CD4-positive, alpha-beta T cell treated with Interleukin-10 for 1 hour (primary cell): Measurements from ENCODE around the gene DCTN4.

Experiments
- DNase-seq: peaks from one replicate; pipeline ENCODE4 v3.0.0-alpha.2; 2020

The DCTN4 gene

DNA sequence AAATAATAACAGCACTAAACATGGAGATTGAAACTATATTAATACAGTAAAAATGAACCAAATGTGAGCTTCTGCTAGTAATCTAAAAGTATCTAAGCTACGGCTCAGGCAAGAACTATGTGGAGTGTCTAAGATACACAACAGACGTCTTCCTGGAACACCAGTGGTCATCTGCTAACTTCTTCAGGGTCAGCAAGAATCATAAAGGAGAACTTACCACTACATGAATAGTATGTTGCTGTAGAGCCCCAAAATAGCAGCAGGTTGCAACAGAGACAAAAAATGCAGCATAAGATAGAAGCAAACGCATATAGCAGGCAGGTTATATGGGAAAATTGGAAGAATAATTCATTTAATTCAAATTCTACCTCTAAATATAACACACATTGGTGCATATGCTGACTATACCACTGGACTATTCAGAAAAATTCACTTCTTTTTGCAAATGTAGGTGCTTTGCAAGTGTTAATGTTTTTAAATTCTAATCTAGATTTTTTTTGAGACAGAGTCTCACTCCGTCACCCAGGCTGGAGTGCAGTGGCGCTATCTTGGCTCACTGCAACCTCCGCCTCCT, 27.1 kb downstream of the DCTN4 start:
- no peak for DNase-seq

DNA sequence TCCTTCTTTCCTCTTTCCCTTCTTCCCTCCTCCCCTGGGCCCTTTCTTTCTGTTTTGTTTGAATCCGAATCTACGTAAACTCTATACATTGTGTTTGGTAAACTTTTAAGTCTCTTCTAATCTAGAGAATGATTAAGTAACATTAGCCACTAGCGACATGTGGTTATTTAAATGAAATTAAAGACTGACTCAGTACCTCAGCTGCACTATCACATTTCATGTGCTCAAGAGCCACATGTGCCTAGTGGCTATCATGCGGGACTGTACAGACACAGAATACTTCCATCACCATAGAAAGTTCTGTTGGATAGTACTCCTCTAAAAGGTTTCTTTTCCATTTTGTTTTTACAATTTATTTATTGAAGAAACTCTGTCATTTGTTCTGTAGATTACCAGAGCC, 29.0 kb downstream of the DCTN4 start:
- DNase-seq: no peak

- no peak for DNase-seq
These were observed 35.0 kb downstream of the DCTN4 start for GRCh38 chr5:150723845-150724244.

- peak; percentile 29 for DNase-seq
These were observed 48.7 kb downstream of the DCTN4 start for GRCh38 chr5:150710165-150710564.

DNA sequence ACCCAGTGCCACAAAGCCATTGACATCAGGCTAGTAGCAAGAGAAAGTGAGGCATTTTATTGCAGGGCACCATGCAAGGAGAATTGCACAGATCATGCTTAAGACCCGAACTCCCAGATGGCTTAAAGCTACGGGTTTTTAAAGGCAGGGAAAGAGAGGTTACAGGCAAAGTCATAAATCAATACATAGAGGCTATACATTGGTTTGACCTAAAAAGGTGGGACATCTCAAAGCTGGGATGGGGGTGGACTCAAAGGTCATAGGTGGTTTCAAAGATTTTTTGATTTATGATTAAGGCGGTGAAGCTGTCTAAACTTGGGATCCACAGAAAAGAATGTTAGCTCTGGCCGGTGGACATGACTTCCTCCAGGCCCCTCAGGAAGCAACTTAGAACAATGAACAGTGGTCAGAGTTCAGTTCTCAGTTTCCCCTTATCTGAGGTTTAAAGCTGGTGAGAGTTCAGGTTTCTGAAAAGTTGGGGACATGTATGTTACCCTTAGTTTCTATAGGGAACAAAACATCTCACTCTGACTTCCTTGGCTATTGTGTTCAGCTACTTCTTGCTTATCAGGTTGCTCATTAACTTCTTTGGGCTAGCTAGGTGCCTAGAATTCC, 51.9 kb downstream of the DCTN4 start:
- no peak for DNase-seq

DNA sequence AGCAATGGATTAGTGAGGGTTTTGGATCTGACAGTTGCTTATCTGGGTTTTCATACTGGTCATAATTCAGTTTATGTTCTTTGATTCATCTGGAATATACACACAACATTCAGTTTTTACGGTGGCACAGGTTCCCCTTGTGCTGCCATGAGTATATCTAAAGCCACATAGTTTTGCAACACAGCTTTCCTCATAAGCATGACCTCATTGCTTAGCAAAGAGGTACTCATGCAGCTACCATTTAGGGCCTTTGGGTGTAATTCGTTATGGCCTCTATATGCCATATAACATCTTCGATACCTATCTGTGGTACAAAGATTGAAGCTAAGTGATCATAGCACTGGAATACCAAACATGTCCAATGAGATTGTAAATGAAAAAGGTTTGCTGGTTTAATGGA, 55.1 kb downstream of the DCTN4 start:
- no peak for DNase-seq

DNA sequence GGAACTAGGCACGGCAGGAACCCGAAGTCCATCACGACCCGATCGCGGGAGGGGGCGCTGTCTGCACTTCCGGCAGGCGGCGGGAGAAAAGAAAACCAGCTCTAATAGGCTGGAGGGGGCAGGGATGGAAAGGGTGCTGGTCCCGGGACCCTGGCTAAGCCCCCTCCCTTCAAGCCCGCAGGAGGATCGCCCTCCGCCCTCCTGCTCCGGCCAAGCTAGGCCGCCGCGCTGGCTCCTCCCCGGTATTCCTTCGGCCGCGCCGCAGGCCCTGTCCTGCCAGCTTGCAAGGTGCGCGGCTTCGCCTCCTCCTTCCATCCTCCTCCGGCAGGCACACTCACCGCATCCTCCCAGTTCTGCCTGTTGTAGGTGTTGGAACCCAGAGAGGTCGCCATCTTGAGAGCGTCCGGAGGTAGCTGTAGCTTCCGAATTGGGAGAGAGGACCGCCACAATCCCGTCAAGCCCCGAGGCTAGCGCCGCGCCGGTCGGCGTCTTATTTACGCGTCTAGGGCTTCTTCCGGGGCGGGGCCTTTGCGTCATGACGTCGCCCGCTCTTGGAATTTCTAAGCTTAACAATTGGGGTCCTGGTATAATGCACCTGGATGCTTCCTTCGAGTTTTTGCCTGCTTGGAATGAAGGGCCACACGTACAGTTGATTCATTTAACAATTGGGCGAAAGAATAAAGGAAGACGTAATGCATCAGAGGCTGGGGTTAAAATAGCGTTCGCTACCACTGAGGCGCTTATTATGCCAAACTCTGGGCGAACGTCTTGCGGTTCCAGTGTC, 58.0 kb downstream of the DCTN4 start, which contains the start of gene RBM22:
TSS of gene RBM22 (minus strand) at position 469 of the 784 bp plus-strand sequence. CDS start at position 392, 77 bp downstream.
- peak; percentile 92 for DNase-seq

DNA sequence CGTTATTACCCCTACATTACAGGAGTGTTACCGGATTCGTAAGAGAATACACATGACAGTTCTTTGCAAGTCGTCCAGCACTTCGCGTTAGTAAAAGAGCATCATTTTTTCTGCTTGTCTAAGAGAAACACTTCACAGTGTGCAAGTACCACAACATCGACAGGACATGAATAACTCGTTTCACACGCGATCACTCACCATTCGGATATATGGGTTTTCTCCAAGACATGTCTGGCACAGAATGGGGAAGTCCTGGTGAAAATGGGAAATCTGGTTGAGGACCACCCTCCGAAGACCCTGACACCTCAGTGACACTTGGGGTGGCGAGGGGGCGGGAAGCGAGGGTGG, 58.6 kb downstream of the DCTN4 start:
- DNase-seq: no peak

GRCh38 chr5:150694612-150695011, 64.2 kb downstream of the DCTN4 start:
- no peak for DNase-seq

- no peak for DNase-seq
These were observed 66.5 kb downstream of the DCTN4 start for GRCh38 chr5:150692276-150692675.

DNA sequence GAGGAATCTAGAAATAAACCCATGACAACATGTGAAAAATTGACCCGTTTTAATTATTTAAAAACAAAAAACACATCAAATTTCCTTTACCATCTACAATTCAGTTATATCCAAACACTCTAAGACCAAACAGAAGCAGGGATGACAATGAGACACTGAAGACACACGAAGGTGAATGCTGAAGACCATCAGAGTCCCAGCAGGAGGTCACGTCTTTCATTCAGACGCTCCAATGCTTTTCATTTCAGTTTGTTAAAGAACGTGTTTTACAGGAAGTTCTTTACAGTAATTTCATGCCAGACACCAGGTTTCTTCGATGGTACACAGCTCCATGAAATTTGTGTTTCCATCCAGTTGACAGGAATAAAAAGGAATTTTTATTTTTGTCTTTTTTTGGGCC, 68.1 kb downstream of the DCTN4 start:
- DNase-seq: no peak

- no peak for DNase-seq
These were observed 69.7 kb downstream of the DCTN4 start for GRCh38 chr5:150689120-150689519.

DNA sequence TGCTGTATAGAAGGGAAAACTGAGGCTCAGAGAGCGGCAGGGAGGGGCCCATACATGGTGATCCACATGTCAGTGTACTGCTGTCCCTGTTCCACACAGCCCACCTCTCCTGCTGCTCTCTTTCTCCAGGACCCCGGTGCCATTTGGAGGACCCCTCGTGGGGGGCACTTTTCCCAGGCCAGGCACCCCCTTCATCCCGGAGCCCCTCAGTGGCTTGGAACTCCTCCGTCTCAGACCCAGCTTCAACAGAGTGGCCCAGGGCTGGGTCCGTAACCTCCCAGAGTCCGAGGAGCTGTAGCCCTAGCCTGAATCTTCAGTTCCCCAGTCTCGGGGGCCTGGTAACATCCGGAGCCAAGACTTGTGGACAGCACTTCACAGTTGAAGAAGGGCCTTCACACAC, 82.2 kb downstream of the DCTN4 start:
- DNase-seq: no peak

DNA sequence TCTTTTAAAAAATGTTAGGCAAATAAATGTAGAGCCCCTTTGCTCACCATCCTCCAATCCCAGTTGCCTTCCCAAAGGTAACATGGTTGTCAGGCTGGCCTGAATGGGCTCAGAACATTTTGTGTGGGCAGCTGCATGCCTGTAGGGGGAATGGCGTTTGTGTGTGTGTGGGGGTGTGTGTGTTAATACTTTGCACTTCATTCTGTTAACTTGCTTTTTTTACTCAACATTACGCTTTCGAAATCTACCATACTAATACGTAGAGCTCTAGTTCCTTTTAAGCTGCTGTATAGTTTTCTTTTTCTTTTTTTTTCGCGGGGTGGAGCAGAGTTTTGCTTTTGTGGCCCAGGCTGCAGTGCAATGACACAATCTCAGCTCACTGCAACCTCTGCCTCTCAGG, 83.7 kb downstream of the DCTN4 start:
- no peak for DNase-seq

DNA sequence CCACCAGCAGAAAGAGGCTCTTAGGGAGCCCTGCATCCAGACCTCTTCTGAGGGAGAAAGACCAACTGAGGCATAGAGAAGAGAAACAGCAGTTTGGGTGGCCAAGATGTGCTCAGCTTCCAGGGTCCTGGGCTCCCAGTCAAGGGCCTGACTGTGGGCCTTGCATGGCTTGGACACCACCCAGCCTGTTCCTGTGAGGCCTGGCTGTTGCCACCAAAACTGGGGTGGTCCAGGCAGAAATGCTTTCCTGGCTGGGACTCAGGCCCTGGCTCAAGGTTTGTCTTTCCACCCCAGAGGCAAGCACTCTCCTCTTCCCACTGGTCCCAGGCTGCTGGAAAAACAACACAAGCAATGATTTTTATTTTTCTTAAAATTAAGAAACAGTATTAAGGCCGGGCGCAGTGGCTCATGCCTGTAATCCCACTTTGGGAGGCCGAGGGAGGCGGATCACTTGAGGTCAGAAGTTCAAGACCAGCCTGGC, 84.4 kb downstream of the DCTN4 start:
- DNase-seq: no peak

DNA sequence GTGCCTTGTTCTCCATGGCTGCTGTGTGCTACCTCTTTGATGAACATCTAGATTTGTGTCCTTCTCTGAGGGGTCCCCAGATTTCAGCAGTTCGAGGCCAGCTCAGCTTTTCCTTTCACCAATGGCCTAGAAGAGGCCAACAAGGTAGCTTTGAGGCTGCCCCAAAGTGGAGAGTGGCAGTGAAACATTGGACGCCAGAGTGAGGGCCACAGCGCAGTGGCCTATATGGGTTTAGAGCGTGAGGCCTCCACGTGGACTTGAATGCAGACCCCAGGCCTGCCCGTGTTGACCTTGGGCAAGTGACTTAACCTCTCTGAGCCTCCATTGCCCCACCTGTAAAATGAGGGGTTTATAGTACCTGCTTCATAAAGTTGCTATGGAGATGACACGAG, 85.9 kb downstream of the DCTN4 start:
- DNase-seq: no peak

- peak; percentile 24 for DNase-seq
These were observed 86.5 kb downstream of the DCTN4 start for GRCh38 chr5:150672237-150672883.

DNA sequence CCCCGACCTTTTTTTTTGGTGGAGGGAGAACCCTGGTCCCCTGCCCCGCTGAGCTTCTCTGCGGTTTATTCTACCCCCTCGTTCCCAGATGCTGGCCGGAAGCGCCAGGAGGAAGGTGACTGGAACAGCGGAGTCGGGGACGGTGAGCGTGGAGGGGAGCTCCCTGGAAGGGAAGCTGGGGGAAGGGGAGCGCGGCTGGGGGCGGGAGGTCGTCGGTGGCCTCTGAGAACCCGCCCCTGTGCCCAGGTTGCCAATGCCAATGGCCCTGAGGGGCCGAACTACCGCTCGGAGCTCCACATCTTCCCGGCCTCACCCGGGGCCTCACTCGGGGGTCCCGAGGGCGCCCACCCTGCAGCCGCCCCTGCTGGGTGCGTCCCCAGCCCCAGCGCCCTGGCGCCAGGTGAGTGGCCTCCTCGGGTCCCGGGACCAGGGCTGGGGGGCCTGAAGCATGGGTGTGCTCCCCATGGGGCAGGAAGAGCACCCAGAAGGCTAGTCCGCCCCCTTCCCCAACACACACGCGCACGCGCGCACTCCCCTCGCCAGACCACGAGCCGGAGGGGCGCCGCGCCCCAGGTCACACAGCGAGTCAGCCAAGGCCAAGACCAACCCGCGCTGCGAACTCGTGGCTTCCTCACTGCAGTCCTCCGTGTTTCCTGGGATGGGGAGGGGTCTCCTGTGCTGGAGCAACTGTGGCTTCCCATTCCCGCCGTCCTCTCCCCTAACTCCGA, 87.1 kb downstream of the DCTN4 start:
- DNase-seq: peak; percentile 8

DNA sequence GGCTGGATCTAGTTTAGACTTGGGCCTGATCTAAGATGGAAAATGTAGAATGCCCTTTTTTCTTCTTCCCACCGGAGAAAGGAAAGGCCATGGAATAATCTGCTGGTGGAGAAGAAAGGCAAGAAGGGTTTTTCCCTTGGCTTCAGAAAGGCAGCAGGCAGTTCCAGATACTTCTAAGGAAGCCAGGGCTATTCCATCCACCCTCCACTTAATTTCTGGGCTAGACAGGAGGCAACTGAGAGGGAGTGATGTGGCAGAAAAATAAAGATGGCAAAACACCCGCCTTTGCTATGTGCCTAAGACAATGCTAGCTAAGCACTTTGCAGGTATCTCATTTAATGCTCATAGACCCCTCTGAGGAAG, 87.9 kb downstream of the DCTN4 start:
- DNase-seq: no peak

DNA sequence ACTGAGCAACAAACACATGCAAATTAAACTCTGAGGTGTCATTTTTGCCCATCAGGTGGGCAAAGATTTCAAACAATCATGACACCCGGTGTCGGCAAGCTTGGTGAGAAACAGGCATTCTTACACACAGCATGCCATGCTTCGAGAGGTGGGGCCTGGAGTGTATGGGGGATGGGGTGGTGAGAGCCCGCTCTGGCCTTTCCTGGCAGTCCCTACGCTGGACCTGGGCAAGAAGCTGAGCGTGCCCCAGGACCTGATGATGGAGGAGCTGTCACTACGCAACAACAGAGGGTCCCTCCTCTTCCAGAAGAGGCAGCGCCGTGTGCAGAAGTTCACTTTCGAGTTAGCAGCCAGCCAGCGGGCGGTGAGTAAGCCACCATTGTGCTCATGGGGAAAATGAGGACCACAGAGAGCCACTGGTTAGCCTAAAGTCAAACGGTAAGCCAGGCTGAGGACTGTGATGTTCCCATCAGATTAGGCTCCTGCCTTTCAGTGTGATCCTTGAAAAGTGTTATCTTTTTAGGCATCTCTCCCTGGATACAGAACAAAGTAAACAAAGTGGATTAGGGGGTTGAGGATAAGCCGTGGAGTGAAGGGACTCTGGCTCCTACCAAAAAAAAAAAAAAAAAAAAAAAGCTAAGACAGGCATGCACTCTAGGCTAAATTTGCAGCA, 88.4 kb downstream of the DCTN4 start:
- DNase-seq: no peak

DNA sequence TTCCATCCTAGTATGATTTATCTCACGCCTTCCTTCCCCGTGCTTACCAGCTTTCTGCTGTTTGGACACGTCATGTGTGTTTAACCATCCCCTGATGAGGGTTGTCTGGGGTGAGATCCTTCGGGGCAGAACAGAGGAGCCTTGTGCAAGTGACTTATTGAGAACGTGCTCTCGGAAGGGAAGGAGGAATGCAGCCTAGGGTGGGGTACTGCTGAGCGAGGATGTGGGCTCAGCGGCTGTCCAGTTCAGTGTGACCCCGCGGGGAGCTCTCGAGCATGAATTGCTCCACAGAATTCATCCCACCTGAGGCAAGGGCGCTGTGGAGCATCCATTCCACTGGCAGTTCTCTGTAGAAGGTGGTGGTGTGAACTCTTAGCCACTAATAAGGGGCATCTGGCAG, 93.8 kb downstream of the DCTN4 start:
- no peak for DNase-seq

DNA sequence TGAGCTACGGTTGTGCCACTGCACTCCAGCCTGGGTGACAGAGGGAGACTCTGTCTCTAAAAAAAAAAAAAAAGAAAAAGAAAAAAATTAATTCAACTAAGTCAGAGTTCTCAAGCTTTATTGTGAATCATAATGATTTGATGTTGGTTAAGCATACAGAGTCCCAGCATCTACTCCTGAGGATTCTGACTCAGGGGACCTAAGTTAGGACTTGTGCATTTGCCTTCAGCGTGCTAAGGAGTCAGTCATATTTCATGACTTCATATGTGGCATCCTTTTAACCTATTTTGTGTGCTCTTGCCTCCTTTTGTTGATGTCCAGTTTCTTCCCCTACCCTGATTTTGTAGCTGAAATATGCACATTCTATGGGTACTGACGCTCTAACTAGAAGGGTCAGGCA, 94.9 kb downstream of the DCTN4 start:
- no peak for DNase-seq
